Neural cell (in vitro differentiated cells): ENCODE results near the gene LCN10. TPM values are rescaled to one million over a fixed set of nuclear protein-coding genes. Genes with fewer than 3 reads are reported as not detected.

Experiments used
- H2AFZ ChIP-seq: fragments of 200-600, 300-800 bp; sonication (generic), shearing (Covaris generic); 2 replicates; pipeline ENCODE4 v1.6.0; 2014; ENCODE audit warnings: low read depth, mild to moderate bottlenecking, antibody characterized with exemption, low read length, moderate library complexity
- H3F3A ChIP-seq: fragments of 200-600 bp; shearing (Covaris generic); 2 replicates; pipeline ENCODE4 v1.6.1; 2016; ENCODE audit warnings: mild to moderate bottlenecking, moderate library complexity, mixed read lengths, antibody characterized with exemption, low read length; ENCODE audit not compliant: insufficient read depth, poor library complexity, severe bottlenecking
- H3K27ac ChIP-seq: fragments of 200-600, 300-800 bp; sonication (generic), shearing (Covaris generic); 2 replicates; pipeline ENCODE4 v1.5.1; 2014; ENCODE audit warnings: mild to moderate bottlenecking, low read length, moderate library complexity
- H3K27me3 ChIP-seq: fragments of 300-800, 200-600 bp; sonication (generic), shearing (Covaris generic); 2 replicates; pipeline ENCODE4 v1.6.0; 2014; ENCODE audit warnings: mild to moderate bottlenecking, low read depth, low read length, moderate library complexity; ENCODE audit not compliant: insufficient read depth
- H3K36me3 ChIP-seq: fragments of 300-800, 200-600 bp; sonication (generic), shearing (Covaris generic); 2 replicates; pipeline ENCODE4 v1.5.1; 2014; ENCODE audit warnings: mild to moderate bottlenecking, antibody characterized with exemption, low read length, moderate library complexity; ENCODE audit not compliant: insufficient read depth
- H3K4me2 ChIP-seq: fragments of 300-800, 200-600 bp; sonication (generic), shearing (Covaris generic); 2 replicates; pipeline ENCODE4 v1.6.0; 2014; ENCODE audit warnings: mild to moderate bottlenecking, low read length
- H3K4me3 ChIP-seq: fragments of 300-800, 200-600 bp; sonication (generic), shearing (Covaris generic); 2 replicates; pipeline ENCODE4 v1.5.1; 2014; ENCODE audit warnings: mild to moderate bottlenecking, low read length, moderate library complexity
- H3K79me2 ChIP-seq: fragments of 200-600 bp; shearing (Covaris generic); replicated peaks from 2 replicates; pipeline ENCODE4 v1.6.0; 2014; ENCODE audit warnings: mild to moderate bottlenecking, low read length, moderate library complexity; ENCODE audit not compliant: insufficient read depth
- H3K9ac ChIP-seq: fragments of 300-800, 200-600 bp; sonication (generic), shearing (Covaris generic); 2 replicates; pipeline ENCODE4 v1.6.1; 2016; ENCODE audit warnings: mild to moderate bottlenecking, low read length, mixed read lengths
- H3K9me2 ChIP-seq: fragments of 200-600 bp; shearing (Covaris generic); 2 replicates; pipeline ENCODE4 v1.6.1; 2016; ENCODE audit warnings: mild to moderate bottlenecking, low read length, mixed read lengths; ENCODE audit not compliant: insufficient read depth
- H3K9me3 ChIP-seq: fragments of 200-600, 300-800 bp; sonication (generic), shearing (Covaris generic); 2 replicates; pipeline ENCODE4 v1.6.1; 2016; ENCODE audit warnings: mild to moderate bottlenecking, mixed run types, low read length, moderate library complexity, mixed read lengths
- H4K20me1 ChIP-seq: fragments of 200-600 bp; shearing (Covaris generic); 2 replicates; pipeline ENCODE4 v1.6.1; 2016; ENCODE audit warnings: mild to moderate bottlenecking, mixed run types; ENCODE audit not compliant: insufficient read depth
- CTCF ChIP-seq: fragments of 450-650 bp; IDR thresholded peaks from 2 replicates; pipeline ENCODE4 v1.5.1; 2014; ENCODE audit warnings: antibody characterized with exemption, mild to moderate bottlenecking, moderate library complexity; ENCODE audit not compliant: poor library complexity, severe bottlenecking
- EP300 ChIP-seq: fragments of 450-650 bp; conservative IDR thresholded peaks from 2 replicates; pipeline ENCODE4 v1.6.1; 2014; ENCODE audit warnings: antibody characterized with exemption, mild to moderate bottlenecking, moderate library complexity; ENCODE audit not compliant: poor library complexity, severe bottlenecking
- EZH2 ChIP-seq: fragments of 200-600, 300-800 bp; shearing (Covaris generic), sonication (generic); IDR thresholded peaks from 2 replicates; pipeline ENCODE4 v1.6.1; 2014; ENCODE audit warnings: antibody characterized with exemption, low read length, borderline replicate concordance, mild to moderate bottlenecking; ENCODE audit not compliant: insufficient read depth, poor library complexity, severe bottlenecking
- MXI1 ChIP-seq: fragments of 450-650 bp; conservative IDR thresholded peaks from 2 replicates; pipeline ENCODE4 v1.6.1; 2014; ENCODE audit warnings: antibody characterized with exemption, mild to moderate bottlenecking; ENCODE audit not compliant: poor library complexity, severe bottlenecking
- POLR2AphosphoS5 ChIP-seq: IDR thresholded peaks from 2 replicates; pipeline ENCODE4 v1.6.1; 2012
- RAD21 ChIP-seq: fragments of 450-650 bp; conservative IDR thresholded peaks from 2 replicates; pipeline ENCODE4 v1.6.1; 2014; ENCODE audit warnings: antibody characterized with exemption, mild to moderate bottlenecking, moderate library complexity
- SMC3 ChIP-seq: fragments of 450-650 bp; conservative IDR thresholded peaks from 2 replicates; pipeline ENCODE4 v1.6.1; 2014; ENCODE audit warnings: antibody characterized with exemption, mild to moderate bottlenecking, moderate library complexity; ENCODE audit not compliant: poor library complexity
- TAF1 ChIP-seq: IDR thresholded peaks from 2 replicates; pipeline ENCODE4 v1.6.1; 2012; ENCODE audit warnings: low read depth
- polyA minus RNA-seq: library from RNA; depleted of rRNA, polyadenylated mRNA; stranded (reverse); fragments of >200 nt; gene quantifications from 2 replicates; pipeline ENCODE4 v1.2.3, GENCODE V29; 2014
- polyA plus RNA-seq: library from polyadenylated mRNA; depleted of rRNA; stranded (reverse); fragments of >200 nt; gene quantifications from 2 replicates; pipeline ENCODE4 v1.2.3, GENCODE V29; 2014
- TF ChIP-seq, protein P1 (sequence below): IDR thresholded peaks from 2 replicates; pipeline ENCODE4 v1.6.1; 2012; ENCODE audit warnings: borderline replicate concordance

Gene LCN10
- polyA plus RNA-seq = not detected in 2 replicates
- polyA minus RNA-seq = not detected in 2 replicates

GRCh38 chr9:136742591-136743391 lies at the start of gene LCN10:
Gene LCN10 (minus strand): TSS chr9:136742940. CDS start chr9:136742903, 37 bp downstream.
- Histone ChIP-seq H3K27ac (no peak within 1 kb of the TSS), H3K9me2 (no peaks in the 10 kb centered on the region), H4K20me1 (no peaks in the 10 kb centered on the region), H3K79me2 (no peaks in the 10 kb centered on the region), H3K27me3 (no peaks in the 10 kb centered on the region), H2AFZ (no peak within 1 kb of the TSS), H3K36me3 (no peaks in the 10 kb centered on the region), H3K4me2 (no peak within 1 kb of the TSS), H3K9ac (no peak within 1 kb of the TSS), H3K4me3 (no peak within 1 kb of the TSS), H3K9me3 (no peaks in the 10 kb centered on the region), H3F3A (no peaks in the 10 kb centered on the region)
- TF ChIP-seq, protein P1, sequence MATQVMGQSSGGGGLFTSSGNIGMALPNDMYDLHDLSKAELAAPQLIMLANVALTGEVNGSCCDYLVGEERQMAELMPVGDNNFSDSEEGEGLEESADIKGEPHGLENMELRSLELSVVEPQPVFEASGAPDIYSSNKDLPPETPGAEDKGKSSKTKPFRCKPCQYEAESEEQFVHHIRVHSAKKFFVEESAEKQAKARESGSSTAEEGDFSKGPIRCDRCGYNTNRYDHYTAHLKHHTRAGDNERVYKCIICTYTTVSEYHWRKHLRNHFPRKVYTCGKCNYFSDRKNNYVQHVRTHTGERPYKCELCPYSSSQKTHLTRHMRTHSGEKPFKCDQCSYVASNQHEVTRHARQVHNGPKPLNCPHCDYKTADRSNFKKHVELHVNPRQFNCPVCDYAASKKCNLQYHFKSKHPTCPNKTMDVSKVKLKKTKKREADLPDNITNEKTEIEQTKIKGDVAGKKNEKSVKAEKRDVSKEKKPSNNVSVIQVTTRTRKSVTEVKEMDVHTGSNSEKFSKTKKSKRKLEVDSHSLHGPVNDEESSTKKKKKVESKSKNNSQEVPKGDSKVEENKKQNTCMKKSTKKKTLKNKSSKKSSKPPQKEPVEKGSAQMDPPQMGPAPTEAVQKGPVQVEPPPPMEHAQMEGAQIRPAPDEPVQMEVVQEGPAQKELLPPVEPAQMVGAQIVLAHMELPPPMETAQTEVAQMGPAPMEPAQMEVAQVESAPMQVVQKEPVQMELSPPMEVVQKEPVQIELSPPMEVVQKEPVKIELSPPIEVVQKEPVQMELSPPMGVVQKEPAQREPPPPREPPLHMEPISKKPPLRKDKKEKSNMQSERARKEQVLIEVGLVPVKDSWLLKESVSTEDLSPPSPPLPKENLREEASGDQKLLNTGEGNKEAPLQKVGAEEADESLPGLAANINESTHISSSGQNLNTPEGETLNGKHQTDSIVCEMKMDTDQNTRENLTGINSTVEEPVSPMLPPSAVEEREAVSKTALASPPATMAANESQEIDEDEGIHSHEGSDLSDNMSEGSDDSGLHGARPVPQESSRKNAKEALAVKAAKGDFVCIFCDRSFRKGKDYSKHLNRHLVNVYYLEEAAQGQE = no peak
- TF ChIP-seq SMC3 (no peak), RAD21 (no peak), TAF1 (no peak), CTCF (no peak), POLR2AphosphoS5 (no peak), MXI1 (no peak), EZH2 (no peak), EP300 (no peak)

DNA sequence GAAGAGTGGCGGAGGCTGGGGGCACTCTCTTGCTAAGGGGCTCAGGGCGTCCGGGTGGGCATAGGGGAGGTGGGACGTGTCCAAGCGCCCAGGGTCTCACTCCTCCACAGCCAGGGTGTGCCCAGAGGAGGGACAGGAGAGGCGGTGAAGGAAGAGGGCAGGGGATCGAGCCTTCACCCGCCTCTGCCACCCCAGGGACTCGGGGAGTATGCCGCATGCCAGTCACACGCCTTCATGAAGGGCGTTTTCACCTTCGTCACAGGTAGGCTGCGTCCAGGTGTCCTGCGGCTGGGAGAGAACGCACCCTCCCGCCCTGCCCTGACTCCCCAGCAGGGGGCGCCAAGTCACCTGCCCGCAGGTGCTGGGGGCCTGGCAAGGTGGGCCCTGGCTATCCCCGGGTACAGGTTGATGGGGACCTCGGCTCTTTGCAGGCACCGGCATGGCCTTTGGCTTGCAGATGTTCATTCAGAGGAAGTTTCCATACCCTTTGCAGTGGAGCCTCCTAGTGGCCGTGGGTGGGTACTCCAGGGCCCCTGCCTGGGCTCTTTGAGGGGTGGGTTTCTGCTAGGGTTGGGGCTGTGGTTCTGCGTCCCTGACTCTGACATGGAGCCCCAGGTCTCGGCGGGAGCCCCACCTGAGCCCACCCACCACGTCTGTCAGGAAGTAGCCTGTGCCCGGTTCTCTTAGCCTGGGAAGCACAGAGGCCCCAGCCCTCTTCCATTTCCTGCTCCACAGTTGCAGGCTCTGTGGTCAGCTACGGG lies 49.0 kb upstream of the LCN10 start:
- Histone ChIP-seq H3K9ac (peak overlapping the region; percentile 74), H3K36me3 (no peaks in the 10 kb centered on the region), H2AFZ (peak overlapping the region; percentile 85), H3K27ac (peak overlapping the region; percentile 66), H3K9me3 (no peaks in the 10 kb centered on the region), H3K4me3 (peak overlapping the region; percentile 85), H3K79me2 (no peaks in the 10 kb centered on the region), H3K4me2 (peak overlapping the region; percentile 52), H4K20me1 (no peaks in the 10 kb centered on the region), H3K9me2 (no peaks in the 10 kb centered on the region), H3K27me3 (no peaks in the 10 kb centered on the region), H3F3A (peaks cover 3% of the 10 kb centered on the region)
- TF ChIP-seq TAF1 (peak; percentile 10), MXI1 (peak; percentile 48), EP300 (no peak), SMC3 (peak; percentile 54), EZH2 (no peak), CTCF (peak; percentile 86), RAD21 (peak; percentile 45)
